Panc1 (cell line): ENCODE data around the gene C19orf44. TPM values are rescaled to one million over a fixed set of nuclear protein-coding genes. Genes with fewer than 3 reads are reported as not detected.

ENCODE experiments used
- ATAC-seq: fragments of 200-7000 bp; cut with Tn5 transposase; 2 replicates; pipeline ENCODE4 v1.9.1; 2020; ENCODE audit warnings: mild to moderate bottlenecking, moderate library complexity
- BruUV-seq: library from RNA; stranded (reverse); fragments of 400-500 nt; replicated peaks from 2 replicates; lab custom pipeline; 2021; lab: Mats Ljungman, UMichigan
- CTCF ChIA-PET: fragments of 300-600 bp; sonication (Branson Sonifier 250); formaldehyde crosslinking; loops from one replicate; lab custom pipeline; 2022; ENCODE audit warnings: antibody characterized with exemption; lab: Charles Lee
- POLR2A ChIA-PET: fragments of 300-600 bp; sonication (Branson Sonifier 250); formaldehyde crosslinking; loops from one replicate; lab custom pipeline; 2022; ENCODE audit warnings: antibody characterized with exemption; lab: Charles Lee
- DNase-seq: peaks from one replicate; pipeline ENCODE4 v3.0.0-alpha.2; 2010; ENCODE audit warnings: low read depth, low spot score
- H3K27ac ChIP-seq: 2 replicates; pipeline ENCODE4 v1.5.1; 2011; ENCODE audit warnings: mild to moderate bottlenecking, low read length, inconsistent platforms
- H3K27me3 ChIP-seq: fragments of 200-500 bp; sonication (Bioruptor generic); 2 replicates; pipeline ENCODE4 v1.6.0; 2014; ENCODE audit warnings: low read length, inconsistent platforms; ENCODE audit not compliant: control insufficient read depth, insufficient read depth
- H3K36me3 ChIP-seq: fragments of 200-500 bp; sonication (Bioruptor generic); 2 replicates; pipeline ENCODE4 v1.5.1; 2014; ENCODE audit warnings: inconsistent platforms, mild to moderate bottlenecking, low read length, moderate library complexity; ENCODE audit not compliant: control insufficient read depth, insufficient read depth
- H3K4me1 ChIP-seq: 2 replicates; pipeline ENCODE4 v1.5.1; 2011; ENCODE audit warnings: inconsistent platforms, mild to moderate bottlenecking, low read length, moderate library complexity; ENCODE audit not compliant: control insufficient read depth, insufficient read depth
- H3K4me3 ChIP-seq, 2 experiments: 2 replicates each; pipeline ENCODE4 v1.5.1; 2011 to 2012; ENCODE audit warnings: low read depth in 2 of 2, low read length in 2 of 2, mild to moderate bottlenecking in 2 of 2, inconsistent platforms in 1 of 2, moderate library complexity in 1 of 2
- H3K9me3 ChIP-seq: fragments of 200-500 bp; sonication (Bioruptor generic); 2 replicates; pipeline ENCODE4 v1.5.1; 2014; ENCODE audit warnings: low read depth, mild to moderate bottlenecking, inconsistent platforms, low read length, moderate library complexity; ENCODE audit not compliant: control insufficient read depth, insufficient read depth
- POLR2AphosphoS5 ChIP-seq: IDR thresholded peaks from 2 replicates; pipeline ENCODE4 v1.6.1; 2012; ENCODE audit warnings: mild to moderate bottlenecking, low read depth, low read length, moderate library complexity
- REST ChIP-seq, 2 experiments: IDR thresholded peaks; 2 replicates each; pipeline ENCODE4 v1.6.1; 2011 to 2012; ENCODE audit warnings: low read depth in 2 of 2, control low read depth in 1 of 2, low read length in 1 of 2, mild to moderate bottlenecking in 1 of 2, moderate library complexity in 1 of 2; ENCODE audit not compliant: insufficient read depth in 1 of 2
- SIN3A ChIP-seq: IDR thresholded peaks from 2 replicates; pipeline ENCODE4 v1.6.1; 2012; ENCODE audit warnings: low read depth, mild to moderate bottlenecking, low read length, moderate library complexity, borderline replicate concordance; ENCODE audit not compliant: insufficient read depth
- TCF7L2 ChIP-seq: IDR thresholded peaks from 2 replicates; pipeline ENCODE4 v1.6.1; 2011; ENCODE audit warnings: mild to moderate bottlenecking, low read depth, low read length, inconsistent platforms
- in situ Hi-C: cut with HindIII; loops from 2 replicates; pipeline ENCODE4 v1.10.0; 2016; ENCODE audit warnings: low sequenced_read_pairs, low pct_unique_long_range_greater_than_20kb
- intact Hi-C: fragments of 100-400 bp; cut with micrococcal nuclease; formaldehyde crosslinking; loops from one replicate; pipeline ENCODE4 v1.10.0; 2022; ENCODE audit not compliant: unreplicated experiment
- total RNA-seq: library from RNA; stranded (reverse); gene quantifications from one replicate; pipeline ENCODE4 v1.2.1, GENCODE V29; 2021; ENCODE audit not compliant: unreplicated experiment
- TF ChIP-seq, protein P1 (sequence below): fragments of 450-650 bp; IDR thresholded peaks from 2 replicates; pipeline ENCODE4 v1.5.1; 2017; ENCODE audit warnings: mild to moderate bottlenecking

C19orf44 gene
- total RNA-seq, 1 experiment from 2014 or later = 4.4 TPM

DNA sequence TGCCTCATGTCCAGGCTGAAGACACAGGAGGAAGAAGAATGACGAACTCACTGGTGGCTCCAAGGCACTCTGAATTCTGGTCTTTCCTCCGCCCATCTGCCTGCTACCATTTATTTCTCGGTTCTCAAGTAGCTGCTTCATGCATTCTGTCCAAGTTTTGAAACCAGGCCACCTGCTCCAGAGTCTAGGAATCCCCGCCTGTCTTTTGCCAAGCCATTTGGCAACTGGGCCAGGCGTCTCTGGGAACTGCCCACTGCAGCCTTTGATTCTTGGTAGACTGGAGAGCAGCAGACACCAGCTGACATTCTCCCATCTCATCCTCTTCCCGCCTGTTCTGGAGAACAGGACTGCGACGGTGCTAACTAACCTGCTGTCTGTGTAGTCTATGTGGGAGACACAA lies 65.2 kb downstream of the C19orf44 start:
- in situ Hi-C loops (no loop called here), intact Hi-C loops (no loop called here)
- no peak overlapping the region for H3K4me3 ChIP-seq
- CTCF ChIA-PET = no interaction called here
- ATAC-seq (no peak), DNase-seq (no peak)
- no peak overlapping the region for H3K27ac ChIP-seq
- H3K9me3 ChIP-seq = no peaks in the 10 kb centered on the region
- no peaks in the 10 kb centered on the region for H3K27me3 ChIP-seq
- H3K36me3 ChIP-seq = peaks cover 4% of the 10 kb centered on the region; the same call in 1 of the 2 replicates
- TF ChIP-seq SIN3A (no peak), TCF7L2 (no peak), REST (IDR thresholded peaks at IDR 0.05; ENCODE audit: insufficient read depth in 1 of 2, low read depth in 2 of 2, low read length in 1 of 2) (no peak), POLR2AphosphoS5 (no peak)
- TF ChIP-seq, protein P1, sequence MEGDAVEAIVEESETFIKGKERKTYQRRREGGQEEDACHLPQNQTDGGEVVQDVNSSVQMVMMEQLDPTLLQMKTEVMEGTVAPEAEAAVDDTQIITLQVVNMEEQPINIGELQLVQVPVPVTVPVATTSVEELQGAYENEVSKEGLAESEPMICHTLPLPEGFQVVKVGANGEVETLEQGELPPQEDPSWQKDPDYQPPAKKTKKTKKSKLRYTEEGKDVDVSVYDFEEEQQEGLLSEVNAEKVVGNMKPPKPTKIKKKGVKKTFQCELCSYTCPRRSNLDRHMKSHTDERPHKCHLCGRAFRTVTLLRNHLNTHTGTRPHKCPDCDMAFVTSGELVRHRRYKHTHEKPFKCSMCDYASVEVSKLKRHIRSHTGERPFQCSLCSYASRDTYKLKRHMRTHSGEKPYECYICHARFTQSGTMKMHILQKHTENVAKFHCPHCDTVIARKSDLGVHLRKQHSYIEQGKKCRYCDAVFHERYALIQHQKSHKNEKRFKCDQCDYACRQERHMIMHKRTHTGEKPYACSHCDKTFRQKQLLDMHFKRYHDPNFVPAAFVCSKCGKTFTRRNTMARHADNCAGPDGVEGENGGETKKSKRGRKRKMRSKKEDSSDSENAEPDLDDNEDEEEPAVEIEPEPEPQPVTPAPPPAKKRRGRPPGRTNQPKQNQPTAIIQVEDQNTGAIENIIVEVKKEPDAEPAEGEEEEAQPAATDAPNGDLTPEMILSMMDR = no peak
- no TSS peak for BruUV-seq
- no peaks in the 10 kb centered on the region for H3K4me1 ChIP-seq
- POLR2A ChIA-PET = interaction anchor here (0.6 to 0.7 kb wide), 2 partner anchors 24 to 236 kb away, joined by 3 to 4 read pairs; no protein-coding TSS in a partner anchor

DNA sequence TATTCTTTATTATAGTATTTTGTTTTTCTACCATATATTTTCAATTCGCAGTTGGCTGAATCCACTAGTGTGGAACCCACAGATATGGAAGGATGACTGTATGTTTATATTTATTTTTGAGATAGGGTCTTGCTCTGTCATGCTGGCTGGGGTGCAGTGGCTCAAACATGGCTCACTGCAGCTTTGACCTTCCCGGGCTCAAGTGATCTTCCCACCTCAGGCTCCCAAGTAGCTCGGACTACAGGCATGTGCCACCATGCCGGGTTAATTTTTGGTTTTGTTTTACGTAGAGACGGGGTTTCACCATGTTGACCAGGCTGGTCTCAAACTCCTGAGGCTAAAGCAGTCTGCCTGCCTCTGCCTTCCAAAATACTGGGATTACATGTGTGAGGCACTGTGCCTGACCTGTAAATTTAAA lies 66.4 kb downstream of the C19orf44 start:
- no TSS peak for BruUV-seq
- in situ Hi-C loops = no loop called here
- DNase-seq (no peak), ATAC-seq (no peak)
- CTCF ChIA-PET = no interaction called here
- intact Hi-C loops = no loop called here
- Histone ChIP-seq H3K27me3 (no peaks in the 10 kb centered on the region), H3K4me3 (no peak overlapping the region), H3K36me3 (peaks cover 4% of the 10 kb centered on the region; the same call in 1 of the 2 replicates), H3K27ac (no peak overlapping the region), H3K4me1 (no peaks in the 10 kb centered on the region), H3K9me3 (no peaks in the 10 kb centered on the region)
- POLR2A ChIA-PET = no interaction called here
- TF ChIP-seq REST (IDR thresholded peaks at IDR 0.05; ENCODE audit: insufficient read depth in 1 of 2, low read depth in 2 of 2, low read length in 1 of 2) (no peak), SIN3A (no peak), TCF7L2 (no peak), POLR2AphosphoS5 (no peak)
- TF ChIP-seq, protein P1 = no peak
